B cell (primary cell): Measurements from ENCODE around the gene ODC1.

ENCODE experiments used
- EZH2 ChIP-seq: IDR thresholded peaks from 2 replicates; pipeline ENCODE4 v1.6.1; 2012; ENCODE audit warnings: borderline replicate concordance, low read depth, mild to moderate bottlenecking, moderate library complexity, low read length; ENCODE audit not compliant: insufficient read depth, poor library complexity, severe bottlenecking
- TF ChIP-seq, protein P1 (sequence below): fragments of 200-600 bp; IDR thresholded peaks from one replicate; pipeline ENCODE4 v1.8.0; 2022; ENCODE audit warnings: antibody characterized with exemption, mild to moderate bottlenecking

DNA sequence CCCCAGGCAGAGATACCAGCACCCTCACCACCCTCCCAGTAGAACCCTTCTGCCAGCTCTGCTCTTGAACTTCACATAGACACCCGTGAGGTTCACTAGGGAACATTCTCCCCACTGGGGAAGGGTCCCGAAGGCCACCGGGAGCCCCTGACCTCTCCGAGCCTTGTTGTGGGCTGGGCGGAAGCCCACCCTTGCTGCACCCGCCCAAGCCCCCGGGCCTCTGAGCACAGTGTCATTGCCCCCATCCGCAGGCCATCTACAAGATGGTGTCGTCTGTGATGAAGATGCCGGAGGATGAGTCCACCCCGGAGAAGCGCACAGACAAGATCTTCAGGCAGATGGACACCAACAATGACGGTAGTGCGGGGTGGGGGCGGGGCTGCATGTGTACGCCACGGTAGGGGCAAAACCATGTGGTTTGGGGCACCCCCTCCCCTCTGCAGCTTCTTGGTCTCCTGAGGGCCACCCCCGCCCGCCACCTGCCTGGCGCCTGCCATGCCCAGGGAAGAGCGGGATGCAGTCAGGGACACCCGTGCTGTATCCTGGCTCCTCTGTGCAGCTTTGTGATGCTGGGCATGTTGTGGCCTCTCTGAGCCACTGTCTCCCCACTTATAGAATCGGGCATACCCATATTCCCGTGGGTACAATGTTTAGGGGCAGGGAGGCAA is 25.3 kb downstream of the ODC1 start:
- TF ChIP-seq, protein P1, sequence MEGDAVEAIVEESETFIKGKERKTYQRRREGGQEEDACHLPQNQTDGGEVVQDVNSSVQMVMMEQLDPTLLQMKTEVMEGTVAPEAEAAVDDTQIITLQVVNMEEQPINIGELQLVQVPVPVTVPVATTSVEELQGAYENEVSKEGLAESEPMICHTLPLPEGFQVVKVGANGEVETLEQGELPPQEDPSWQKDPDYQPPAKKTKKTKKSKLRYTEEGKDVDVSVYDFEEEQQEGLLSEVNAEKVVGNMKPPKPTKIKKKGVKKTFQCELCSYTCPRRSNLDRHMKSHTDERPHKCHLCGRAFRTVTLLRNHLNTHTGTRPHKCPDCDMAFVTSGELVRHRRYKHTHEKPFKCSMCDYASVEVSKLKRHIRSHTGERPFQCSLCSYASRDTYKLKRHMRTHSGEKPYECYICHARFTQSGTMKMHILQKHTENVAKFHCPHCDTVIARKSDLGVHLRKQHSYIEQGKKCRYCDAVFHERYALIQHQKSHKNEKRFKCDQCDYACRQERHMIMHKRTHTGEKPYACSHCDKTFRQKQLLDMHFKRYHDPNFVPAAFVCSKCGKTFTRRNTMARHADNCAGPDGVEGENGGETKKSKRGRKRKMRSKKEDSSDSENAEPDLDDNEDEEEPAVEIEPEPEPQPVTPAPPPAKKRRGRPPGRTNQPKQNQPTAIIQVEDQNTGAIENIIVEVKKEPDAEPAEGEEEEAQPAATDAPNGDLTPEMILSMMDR, result no peak
- no peak for TF ChIP-seq EZH2
